CD4-positive, alpha-beta T cell (primary cell): ENCODE measurements around the gene CAPZB. TPM values are rescaled to one million over a fixed set of nuclear protein-coding genes. Genes with fewer than 3 reads are reported as not detected.

Experiments used
- ATAC-seq: fragments of 200-7000 bp; cut with Tn5 transposase; one replicate; pipeline ENCODE4 v1.10.0; 2022; ENCODE audit warnings: mild to moderate bottlenecking; ENCODE audit not compliant: poor library complexity
- CTCF ChIA-PET: fragments of 350-600 bp; sonication (Branson Sonifier 250); formaldehyde crosslinking; loops from one replicate; lab custom pipeline; 2021; ENCODE audit warnings: antibody characterized with exemption, inconsistent platforms; lab: Charles Lee
- POLR2A ChIA-PET: fragments of 350-600 bp; sonication (Branson Sonifier 250); formaldehyde crosslinking; loops from one replicate; lab custom pipeline; 2021; ENCODE audit warnings: antibody characterized with exemption, inconsistent platforms; lab: Charles Lee
- DNase-seq, 14 experiments: peaks; one replicate each; pipeline ENCODE4 v3.0.0-alpha.2; 2013 to 2020; ENCODE audit warnings: mixed read lengths in 2 of 14
- H3K27ac ChIP-seq, 2 donors: one replicate each; pipeline versions ENCODE4 v1.5.1 to v1.7.0; 2013; ENCODE audit warnings: low read length in 2 of 2, low read depth in 1 of 2, mild to moderate bottlenecking in 1 of 2
- H3K27me3 ChIP-seq, 2 experiments: 1 replicate in 1 of 2; 2 replicates in 1 of 2; pipeline versions ENCODE4 v1.6.1 to v1.7.0; 2013; ENCODE audit warnings: low read length in 2 of 2, control low read depth in 1 of 2, mild to moderate bottlenecking in 1 of 2, moderate library complexity in 1 of 2; ENCODE audit not compliant: insufficient read depth in 2 of 2, control insufficient read depth in 1 of 2
- H3K36me3 ChIP-seq: one replicate; pipeline ENCODE4 v1.6.1; 2013; ENCODE audit warnings: low read length, control low read depth; ENCODE audit not compliant: insufficient read depth
- H3K4me1 ChIP-seq: one replicate; pipeline ENCODE4 v1.6.1; 2013; ENCODE audit warnings: low read length, control low read depth; ENCODE audit not compliant: insufficient read depth
- H3K4me3 ChIP-seq: one replicate; pipeline ENCODE4 v1.5.1; 2013; ENCODE audit warnings: mild to moderate bottlenecking, low read length, moderate library complexity
- H3K9me3 ChIP-seq, 2 experiments: 1 replicate in 1 of 2; 2 replicates in 1 of 2; pipeline versions ENCODE4 v1.6.1 to v1.7.0; 2013; ENCODE audit warnings: low read length in 2 of 2, mild to moderate bottlenecking in 2 of 2, control low read depth in 1 of 2, moderate library complexity in 1 of 2; ENCODE audit not compliant: control insufficient read depth in 1 of 2, insufficient read depth in 1 of 2
- H3K27ac Mint-ChIP-seq: one replicate; pipeline ENCODE4 v1.8.0; 2020; ENCODE audit warnings: mixed read lengths
- H3K27me3 Mint-ChIP-seq: one replicate; pipeline ENCODE4 v1.8.0; 2021; ENCODE audit warnings: mixed read lengths
- H3K36me3 Mint-ChIP-seq: one replicate; pipeline ENCODE4 v1.8.0; 2021; ENCODE audit warnings: low read depth, mixed read lengths
- H3K4me1 Mint-ChIP-seq: one replicate; pipeline ENCODE4 v1.8.0; 2021; ENCODE audit warnings: low read depth, mixed read lengths
- H3K4me3 Mint-ChIP-seq: one replicate; pipeline ENCODE4 v1.8.0; 2020; ENCODE audit warnings: mild to moderate bottlenecking, mixed read lengths
- H3K9me3 Mint-ChIP-seq: one replicate; pipeline ENCODE4 v1.8.0; 2020; ENCODE audit warnings: mixed read lengths
- CTCF ChIP-seq: fragments of 200-600 bp; IDR thresholded peaks from one replicate; pipeline ENCODE4 v1.8.0; 2022; ENCODE audit warnings: antibody characterized with exemption, mild to moderate bottlenecking
- intact Hi-C, 2 experiments: fragments of 100-400 bp; cut with DNase I in 1 of 2; cut with micrococcal nuclease in 1 of 2; formaldehyde crosslinking; loops; one replicate each; pipeline versions ENCODE4 v1.15.1 to v1.9.0; 2023 to 2025; cut with DNase I, micrococcal nuclease
- total RNA-seq, 174 experiments: library from RNA in 2 of 174; stranded (reverse) in 2 of 174; gene quantifications; one replicate each; pipeline ENCODE4 v1.2.3 and lab custom pipeline; 2021 to 2026

The CAPZB gene
- total RNA-seq, 2 experiments from 2014 or later = 168 to 173 TPM

DNA sequence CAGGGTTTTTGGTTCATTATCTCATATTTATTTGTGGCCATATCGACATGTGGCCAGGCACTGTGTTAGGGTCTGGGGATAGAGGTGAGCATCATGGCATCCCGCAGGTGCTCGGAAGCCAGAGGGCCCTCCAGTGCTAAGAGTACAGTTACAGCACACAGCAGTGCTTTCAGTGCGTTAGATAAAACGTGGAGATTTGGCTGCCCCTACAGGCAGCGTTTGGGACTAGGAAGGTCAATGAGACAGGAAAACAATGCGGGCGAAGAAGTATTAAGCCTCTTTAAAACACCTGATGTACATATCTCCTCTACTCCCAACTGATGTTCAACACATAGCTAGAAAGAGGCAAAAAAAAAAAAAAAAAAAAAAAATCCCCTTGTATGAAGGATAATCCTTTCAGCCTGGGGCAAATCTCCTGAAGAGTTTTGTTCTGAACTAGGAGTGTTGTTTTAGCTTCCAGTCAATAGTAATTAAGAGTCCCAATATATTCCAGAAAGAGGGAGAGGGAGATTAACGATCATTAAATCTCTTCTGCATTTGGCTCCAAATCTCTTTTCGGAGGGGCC lies 80.1 kb downstream of the CAPZB start:
- no peaks in the 10 kb centered on the region for H3K9me3 ChIP-seq
- ChIA-PET POLR2A (interaction anchor here (0.9 to 1.6 kb wide), 3 partner anchors 10 to 192 kb away, joined by 3 to 4 read pairs (median 3); a partner anchor contains a TSS), CTCF (interaction anchor here (0.7 to 0.8 kb wide), 2 partner anchors 13 to 249 kb away, joined by 3 to 5 read pairs; no protein-coding TSS in a partner anchor)
- H3K27ac ChIP-seq = no peak overlapping the region
- no peak for DNase-seq
- no peak for ATAC-seq
- H3K27me3 ChIP-seq = no peaks in the 10 kb centered on the region
- TF ChIP-seq CTCF = no peak
- Mint-ChIP-seq H3K27ac (peak overlapping the region; percentile 73), H3K4me3 (no peak overlapping the region), H3K4me1 (peaks cover 93% of the 10 kb centered on the region), H3K36me3 (peaks cover 80% of the 10 kb centered on the region), H3K27me3 (no peaks in the 10 kb centered on the region), H3K9me3 (no peaks in the 10 kb centered on the region)
- H3K4me1 ChIP-seq = peaks cover 65% of the 10 kb centered on the region
- H3K4me3 ChIP-seq = no peak overlapping the region
- intact Hi-C loops = no loop called here
- H3K36me3 ChIP-seq = peaks cover 61% of the 10 kb centered on the region

GRCh38 chr1:19404748-19405147 lies 80.6 kb downstream of the CAPZB start:
- peaks cover 63% of the 10 kb centered on the region for H3K36me3 ChIP-seq
- intact Hi-C loops = no loop called here
- no peak overlapping the region for H3K4me3 ChIP-seq
- Mint-ChIP-seq H3K9me3 (no peaks in the 10 kb centered on the region), H3K36me3 (peaks cover 80% of the 10 kb centered on the region), H3K4me3 (no peak overlapping the region), H3K4me1 (peaks cover 93% of the 10 kb centered on the region), H3K27ac (peak overlapping the region; percentile 73), H3K27me3 (no peaks in the 10 kb centered on the region)
- CTCF ChIA-PET = interaction anchor here (0.7 to 0.8 kb wide), 2 partner anchors 164 to 249 kb away, joined by 3 to 4 read pairs; no protein-coding TSS in a partner anchor
- H3K27me3 ChIP-seq = no peaks in the 10 kb centered on the region
- no peaks in the 10 kb centered on the region for H3K9me3 ChIP-seq
- H3K4me1 ChIP-seq = peaks cover 67% of the 10 kb centered on the region
- no peak for DNase-seq
- POLR2A ChIA-PET = no interaction called here
- no peak for TF ChIP-seq CTCF
- no peak overlapping the region for H3K27ac ChIP-seq
- no peak for ATAC-seq

- Histone ChIP-seq H3K4me3 (no peak overlapping the region), H3K9me3 (no peaks in the 10 kb centered on the region), H3K27ac (no peak overlapping the region), H3K27me3 (no peaks in the 10 kb centered on the region), H3K36me3 (peaks cover 54% of the 10 kb centered on the region), H3K4me1 (peaks cover 72% of the 10 kb centered on the region)
- POLR2A ChIA-PET = interaction anchor here (1.2 kb wide), 1 partner anchor 83 kb away, joined by 3 read pairs; no protein-coding TSS in a partner anchor
- ATAC-seq (no peak), DNase-seq (no peak)
- no peaks in the 10 kb centered on the region for H3K9me3 Mint-ChIP-seq
- CTCF ChIA-PET = interaction anchor here (1.5 kb wide), 1 partner anchor 12 kb away, joined by 3 read pairs; no protein-coding TSS in a partner anchor
- H3K27me3 Mint-ChIP-seq = no peaks in the 10 kb centered on the region
- TF ChIP-seq CTCF = no peak
- no peak overlapping the region for H3K4me3 Mint-ChIP-seq
- H3K36me3 Mint-ChIP-seq = peaks cover 82% of the 10 kb centered on the region
- intact Hi-C loops = no loop called here
- peak overlapping the region; percentile 57 for H3K27ac Mint-ChIP-seq
- H3K4me1 Mint-ChIP-seq = peaks cover 91% of the 10 kb centered on the region
Observed at GRCh38 chr1:19403256-19403655, 82.1 kb downstream of the CAPZB start.
